Mononuclear cell (primary cell): ENCODE measurements around the gene CACNA1B. TPM values are rescaled to one million over a fixed set of nuclear protein-coding genes. Genes with fewer than 3 reads are reported as not detected.

Experiments used
- H3K27me3 ChIP-seq: 2 replicates; pipeline ENCODE4 v1.6.0; 2011; ENCODE audit warnings: low read length, control low read depth; ENCODE audit not compliant: insufficient read depth
- H3K4me1 ChIP-seq: 2 replicates; pipeline ENCODE4 v1.5.1; 2011; ENCODE audit warnings: mild to moderate bottlenecking, low read length, control low read depth; ENCODE audit not compliant: insufficient read depth
- H3K4me3 ChIP-seq: 2 replicates; pipeline ENCODE4 v1.5.1; 2011; ENCODE audit warnings: mild to moderate bottlenecking, low read length, moderate library complexity
- H3K9me3 ChIP-seq: 2 replicates; pipeline ENCODE4 v1.5.1; 2011; ENCODE audit warnings: low read depth, mild to moderate bottlenecking, control low read depth, low read length
- total RNA-seq: library from RNA; depleted of rRNA; stranded (reverse); fragments of >200 nt; gene quantifications from one replicate; pipeline ENCODE4 v1.2.3, GENCODE V29; 2012

Gene CACNA1B
- total RNA-seq, 1 donor: under 0.01 TPM

- H3K9me3 ChIP-seq: no peaks in the 10 kb centered on the region
- H3K4me3 ChIP-seq: no peak overlapping the region
- H3K4me1 ChIP-seq: no peaks in the 10 kb centered on the region
- no peaks in the 10 kb centered on the region for H3K27me3 ChIP-seq
These were observed 76.3 kb downstream of the CACNA1B start for GRCh38 chr9:137953683-137954438.

- Histone ChIP-seq H3K27me3 (no peaks in the 10 kb centered on the region), H3K9me3 (no peaks in the 10 kb centered on the region), H3K4me3 (no peak overlapping the region), H3K4me1 (no peaks in the 10 kb centered on the region)
These were observed 77.6 kb downstream of the CACNA1B start for GRCh38 chr9:137955224-137955570.

- H3K9me3 ChIP-seq: no peaks in the 10 kb centered on the region
- no peak overlapping the region for H3K4me3 ChIP-seq
- no peaks in the 10 kb centered on the region for H3K27me3 ChIP-seq
- H3K4me1 ChIP-seq: no peaks in the 10 kb centered on the region
These were observed 78.0 kb downstream of the CACNA1B start for GRCh38 chr9:137955586-137955985.

- Histone ChIP-seq H3K9me3 (no peaks in the 10 kb centered on the region), H3K4me3 (no peak overlapping the region), H3K4me1 (no peaks in the 10 kb centered on the region), H3K27me3 (no peaks in the 10 kb centered on the region)
These were observed 78.5 kb downstream of the CACNA1B start for GRCh38 chr9:137956039-137956438.

GRCh38 chr9:137956688-137957385 is 79.3 kb downstream of the CACNA1B start:
- Histone ChIP-seq H3K4me3 (no peak overlapping the region), H3K9me3 (no peaks in the 10 kb centered on the region), H3K4me1 (no peaks in the 10 kb centered on the region), H3K27me3 (no peaks in the 10 kb centered on the region)

GRCh38 chr9:137959641-137960411 is 82.2 kb downstream of the CACNA1B start:
- no peaks in the 10 kb centered on the region for H3K4me1 ChIP-seq
- no peaks in the 10 kb centered on the region for H3K9me3 ChIP-seq
- H3K27me3 ChIP-seq: no peaks in the 10 kb centered on the region
- H3K4me3 ChIP-seq: no peak overlapping the region

- H3K9me3 ChIP-seq: no peaks in the 10 kb centered on the region
- H3K4me1 ChIP-seq: no peaks in the 10 kb centered on the region
- no peaks in the 10 kb centered on the region for H3K27me3 ChIP-seq
- no peak overlapping the region for H3K4me3 ChIP-seq
These were observed 82.9 kb downstream of the CACNA1B start for GRCh38 chr9:137960496-137960895.

- Histone ChIP-seq H3K4me1 (no peaks in the 10 kb centered on the region), H3K27me3 (no peaks in the 10 kb centered on the region), H3K9me3 (no peaks in the 10 kb centered on the region), H3K4me3 (no peak overlapping the region)
These were observed 85.9 kb downstream of the CACNA1B start for GRCh38 chr9:137963525-137963924.

- no peaks in the 10 kb centered on the region for H3K9me3 ChIP-seq
- no peaks in the 10 kb centered on the region for H3K4me1 ChIP-seq
- no peak overlapping the region for H3K4me3 ChIP-seq
- H3K27me3 ChIP-seq: no peaks in the 10 kb centered on the region
These were observed 87.7 kb downstream of the CACNA1B start for GRCh38 chr9:137965177-137965795.

GRCh38 chr9:137967280-137967953 is 89.8 kb downstream of the CACNA1B start:
- Histone ChIP-seq H3K27me3 (no peaks in the 10 kb centered on the region), H3K9me3 (no peaks in the 10 kb centered on the region), H3K4me3 (no peak overlapping the region), H3K4me1 (no peaks in the 10 kb centered on the region)

- Histone ChIP-seq H3K4me1 (no peaks in the 10 kb centered on the region), H3K4me3 (no peak overlapping the region), H3K27me3 (no peaks in the 10 kb centered on the region), H3K9me3 (no peaks in the 10 kb centered on the region)
These were observed 90.7 kb downstream of the CACNA1B start for GRCh38 chr9:137968235-137968634.

GRCh38 chr9:137969008-137969407 is 91.4 kb downstream of the CACNA1B start:
- H3K4me3 ChIP-seq: no peak overlapping the region
- H3K27me3 ChIP-seq: no peaks in the 10 kb centered on the region
- no peaks in the 10 kb centered on the region for H3K4me1 ChIP-seq
- H3K9me3 ChIP-seq: no peaks in the 10 kb centered on the region

GRCh38 chr9:137969685-137970084 is 92.1 kb downstream of the CACNA1B start:
- Histone ChIP-seq H3K4me3 (no peak overlapping the region), H3K27me3 (no peaks in the 10 kb centered on the region), H3K9me3 (no peaks in the 10 kb centered on the region), H3K4me1 (no peaks in the 10 kb centered on the region)

GRCh38 chr9:137970098-137970497 is 92.5 kb downstream of the CACNA1B start:
- no peaks in the 10 kb centered on the region for H3K9me3 ChIP-seq
- H3K4me3 ChIP-seq: no peak overlapping the region
- no peaks in the 10 kb centered on the region for H3K27me3 ChIP-seq
- H3K4me1 ChIP-seq: no peaks in the 10 kb centered on the region
